Measurements from ENCODE around the gene NENF. TPM values are rescaled to one million over a fixed set of nuclear protein-coding genes. Genes with fewer than 3 reads are reported as not detected.
A peak's percentile ranks its signal among the peaks of the same experiment; 100 is the strongest.
"Not testable (repeated sequence)": the region's sequence is repeated elsewhere in the genome, so short reads cannot be mapped to it uniquely, and the experiment has no call there.

Gene NENF
- 58.1 and 65.5 TPM in 2 replicates for total RNA-seq
- polyA plus RNA-seq = 33.3 and 39.5 TPM in 2 replicates
- 76.3 and 99.6 TPM in 2 replicates for polyA plus RNA-seq (2012)
- polyA minus RNA-seq (ENCODE audit: low replicate concordance) = 23.9 and 29.3 TPM in 2 replicates

- Histone ChIP-seq H3K4me3 (replicated peaks in 1 of 4; ENCODE audit: control extremely low read depth in 1 of 4, insufficient read depth in 1 of 4, low read depth in 3 of 4, low read length in 4 of 4) (peak within 1 kb of the TSS; percentile 67 to 75 (median 72)), H4K20me1 (ENCODE audit: control insufficient read depth, extremely low read depth, insufficient read depth, low read length) (no peaks in the 10 kb centered on the region), H3K4me2 (ENCODE audit: extremely low read depth, insufficient read depth, low read length) (peak within 1 kb of the TSS; percentile 79), H3K79me2 (ENCODE audit: control insufficient read depth, insufficient read depth, low read length) (peaks cover 6% of the 10 kb centered on the region), H3K4me1 (ENCODE audit: control insufficient read depth, extremely low read depth, insufficient read depth, low read length) (no peaks in the 10 kb centered on the region), H3K27ac (ENCODE audit: insufficient read depth, low read length) (peak within 1 kb of the TSS; percentile 27), H3K27me3 (ENCODE audit: control insufficient read depth, insufficient read depth, low read length) (no peaks in the 10 kb centered on the region), H3K9me3 (ENCODE audit: control insufficient read depth, insufficient read depth, low read depth, low read length) (no peaks in the 10 kb centered on the region), H3K36me3 (ENCODE audit: control insufficient read depth, insufficient read depth, low read length) (no peaks in the 10 kb centered on the region), H2AFZ (ENCODE audit: low read length) (peak within 1 kb of the TSS; percentile 77), H3K9ac (ENCODE audit: insufficient read depth, low read length) (peak within 1 kb of the TSS; percentile 73)
- no peak for TF ChIP-seq CTCF (conservative IDR thresholded peaks at IDR 0.05 in 1 of 2, IDR thresholded peaks at IDR 0.05 in 1 of 2; ENCODE audit: low read depth in 1 of 2, low read length in 2 of 2)
- TF ChIP-seq EZH2 (IDR thresholded peaks at IDR 0.05; ENCODE audit: low read length, missing control alignments) = no peak
- peak; percentile 74 to 77 for DNase-seq (ENCODE audit: low read depth in 2 of 2)
These were observed at the start of gene NENF for GRCh38 chr1:212432661-212433576. Gene NENF (plus strand): TSS chr1:212432920. CDS start chr1:212432944, 24 bp downstream.

DNA sequence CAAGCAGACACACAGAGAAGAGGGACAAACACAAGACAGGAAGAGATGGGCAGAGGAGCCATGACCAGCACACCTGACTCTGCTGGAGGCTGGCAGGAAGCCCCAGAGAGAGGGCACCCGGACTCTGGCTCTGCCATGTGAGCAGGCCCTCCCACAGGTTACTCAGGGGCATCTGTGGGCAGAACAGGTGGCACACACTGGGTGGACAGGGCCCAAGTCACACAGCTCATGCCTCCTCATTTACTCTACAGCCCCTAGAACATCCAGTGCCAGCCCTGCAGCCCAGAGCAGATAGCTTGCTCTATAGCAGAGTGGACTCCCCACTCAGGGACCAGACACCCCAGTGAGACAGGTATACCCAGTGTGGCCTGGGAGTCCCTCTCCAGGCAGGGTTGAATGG lies 46.7 kb upstream of the NENF start:
- Histone ChIP-seq H3K79me2 (ENCODE audit: control insufficient read depth, insufficient read depth, low read length) (no peaks in the 10 kb centered on the region), H3K4me1 (ENCODE audit: control insufficient read depth, extremely low read depth, insufficient read depth, low read length) (no peaks in the 10 kb centered on the region), H4K20me1 (ENCODE audit: control insufficient read depth, extremely low read depth, insufficient read depth, low read length) (no peaks in the 10 kb centered on the region), H3K36me3 (ENCODE audit: control insufficient read depth, insufficient read depth, low read length) (peaks cover 5% of the 10 kb centered on the region), H3K9me3 (ENCODE audit: control insufficient read depth, insufficient read depth, low read depth, low read length) (no peaks in the 10 kb centered on the region), H3K4me2 (ENCODE audit: extremely low read depth, insufficient read depth, low read length) (no peak overlapping the region), H3K27ac (ENCODE audit: insufficient read depth, low read length) (no peak overlapping the region), H2AFZ (ENCODE audit: low read length) (no peak overlapping the region), H3K9ac (ENCODE audit: insufficient read depth, low read length) (no peak overlapping the region), H3K4me3 (replicated peaks in 1 of 4; ENCODE audit: control extremely low read depth in 1 of 4, insufficient read depth in 1 of 4, low read depth in 3 of 4, low read length in 4 of 4) (no peak overlapping the region), H3K27me3 (ENCODE audit: control insufficient read depth, insufficient read depth, low read length) (no peaks in the 10 kb centered on the region)
- DNase-seq (ENCODE audit: low read depth in 2 of 2) = no peak
- TF ChIP-seq EZH2 (IDR thresholded peaks at IDR 0.05; ENCODE audit: low read length, missing control alignments) = no peak
- TF ChIP-seq CTCF (conservative IDR thresholded peaks at IDR 0.05 in 1 of 2, IDR thresholded peaks at IDR 0.05 in 1 of 2; ENCODE audit: low read depth in 1 of 2, low read length in 2 of 2) = no peak

- no peaks in the 10 kb centered on the region for H4K20me1 ChIP-seq (ENCODE audit: control insufficient read depth, extremely low read depth, insufficient read depth, low read length)
- TF ChIP-seq CTCF (conservative IDR thresholded peaks at IDR 0.05 in 1 of 2, IDR thresholded peaks at IDR 0.05 in 1 of 2; ENCODE audit: low read depth in 1 of 2, low read length in 2 of 2) (no peak), EZH2 (IDR thresholded peaks at IDR 0.05; ENCODE audit: low read length, missing control alignments) (no peak)
- no peak overlapping the region for H3K27ac ChIP-seq (ENCODE audit: insufficient read depth, low read length)
- H3K4me2 ChIP-seq (ENCODE audit: extremely low read depth, insufficient read depth, low read length) = no peak overlapping the region
- H3K27me3 ChIP-seq (ENCODE audit: control insufficient read depth, insufficient read depth, low read length) = no peaks in the 10 kb centered on the region
- H3K9ac ChIP-seq (ENCODE audit: insufficient read depth, low read length) = no peak overlapping the region
- no peaks in the 10 kb centered on the region for H3K4me1 ChIP-seq (ENCODE audit: control insufficient read depth, extremely low read depth, insufficient read depth, low read length)
- DNase-seq (ENCODE audit: low read depth in 2 of 2) = no peak
- no peak overlapping the region for H2AFZ ChIP-seq (ENCODE audit: low read length)
- H3K9me3 ChIP-seq (ENCODE audit: control insufficient read depth, insufficient read depth, low read depth, low read length) = no peaks in the 10 kb centered on the region
- H3K4me3 ChIP-seq (replicated peaks in 1 of 4; ENCODE audit: control extremely low read depth in 1 of 4, insufficient read depth in 1 of 4, low read depth in 3 of 4, low read length in 4 of 4) = no peak overlapping the region
- H3K79me2 ChIP-seq (ENCODE audit: control insufficient read depth, insufficient read depth, low read length) = no peaks in the 10 kb centered on the region
- peaks cover 5% of the 10 kb centered on the region for H3K36me3 ChIP-seq (ENCODE audit: control insufficient read depth, insufficient read depth, low read length)
These were observed 43.6 kb upstream of the NENF start for GRCh38 chr1:212388985-212389716.

DNA sequence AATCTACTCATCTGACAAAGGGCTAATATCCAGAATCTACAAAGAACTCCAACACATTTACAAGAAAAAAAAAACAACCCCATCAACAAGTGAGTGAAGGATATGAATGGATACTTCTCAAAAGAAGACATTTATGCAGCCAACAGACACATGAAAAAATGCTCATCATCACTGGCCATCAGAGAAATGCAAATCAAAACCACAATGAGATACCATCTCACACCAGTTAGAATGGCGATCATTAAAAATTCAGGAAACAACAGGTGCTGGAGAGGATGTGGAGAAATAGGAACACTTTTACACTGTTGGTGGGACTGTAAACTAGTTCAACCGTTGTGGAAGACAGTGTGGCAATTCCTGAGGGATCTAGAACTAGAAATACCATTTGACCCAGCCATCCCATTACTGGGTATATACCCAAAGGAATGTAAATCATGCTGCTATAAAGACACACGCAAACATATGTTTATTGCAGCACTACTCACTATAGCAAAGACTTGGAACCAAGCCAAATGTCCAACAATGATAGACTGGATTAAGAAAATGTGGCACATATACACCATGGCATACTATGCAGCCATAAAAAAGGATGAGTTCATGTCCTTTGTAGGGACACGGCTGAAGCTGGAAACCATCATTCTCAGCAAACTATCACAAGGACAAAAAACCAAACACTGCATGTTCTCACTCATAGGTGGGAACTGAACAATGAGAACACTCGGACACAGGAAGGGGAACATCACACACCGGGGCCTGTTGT lies 36.9 kb upstream of the NENF start:
- not testable (repeated sequence) for DNase-seq (ENCODE audit: low read depth in 2 of 2); H3K4me1 ChIP-seq (ENCODE audit: control insufficient read depth, extremely low read depth, insufficient read depth, low read length); H3K4me2 ChIP-seq (ENCODE audit: extremely low read depth, insufficient read depth, low read length)

More for the DNA sequence above, 36.9 kb upstream of the NENF start:
- not testable (repeated sequence) for H4K20me1 ChIP-seq (ENCODE audit: control insufficient read depth, extremely low read depth, insufficient read depth, low read length); H3K9me3 ChIP-seq (ENCODE audit: control insufficient read depth, insufficient read depth, low read depth, low read length); H3K9ac ChIP-seq (ENCODE audit: insufficient read depth, low read length); H2AFZ ChIP-seq (ENCODE audit: low read length); H3K27me3 ChIP-seq (ENCODE audit: control insufficient read depth, insufficient read depth, low read length); H3K36me3 ChIP-seq (ENCODE audit: control insufficient read depth, insufficient read depth, low read length); H3K79me2 ChIP-seq (ENCODE audit: control insufficient read depth, insufficient read depth, low read length); H3K27ac ChIP-seq (ENCODE audit: insufficient read depth, low read length); H3K4me3 ChIP-seq (replicated peaks in 1 of 4; ENCODE audit: control extremely low read depth in 1 of 4, insufficient read depth in 1 of 4, low read depth in 3 of 4, low read length in 4 of 4)
